ENCODE measurements around the gene MAP4. TPM values are rescaled to one million over a fixed set of nuclear protein-coding genes. Genes with fewer than 3 reads are reported as not detected.

The MAP4 gene
- total RNA-seq, 1 donor from 2014 or later = 138 TPM

- peaks cover 2% of the 10 kb centered on the region for H3K4me1 Mint-ChIP-seq
- peaks cover 2% of the 10 kb centered on the region for H3K36me3 Mint-ChIP-seq (ENCODE audit: low read depth)
- intact Hi-C loops (cut with micrococcal nuclease) = no loop called here
- no peaks in the 10 kb centered on the region for H3K27me3 Mint-ChIP-seq
- H3K9me3 Mint-ChIP-seq = no peaks in the 10 kb centered on the region
- H3K4me3 Mint-ChIP-seq = no peak overlapping the region
- DNase-seq = no peak
- no peak overlapping the region for H3K27ac Mint-ChIP-seq
Measured at GRCh38 chr3:48002787-48003186, 13.4 kb downstream of the MAP4 start.

- intact Hi-C loops (cut with micrococcal nuclease) = no loop called here
- H3K27me3 Mint-ChIP-seq = no peaks in the 10 kb centered on the region
- no peak for DNase-seq
- no peak overlapping the region for H3K27ac Mint-ChIP-seq
- no peaks in the 10 kb centered on the region for H3K9me3 Mint-ChIP-seq
- H3K4me1 Mint-ChIP-seq = peaks cover 2% of the 10 kb centered on the region
- H3K4me3 Mint-ChIP-seq = no peak overlapping the region
- H3K36me3 Mint-ChIP-seq (ENCODE audit: low read depth) = peaks cover 2% of the 10 kb centered on the region
Measured at GRCh38 chr3:48001991-48002390, 14.2 kb downstream of the MAP4 start.

GRCh38 chr3:48000212-48000611, 16.0 kb downstream of the MAP4 start:
- H3K36me3 Mint-ChIP-seq (ENCODE audit: low read depth) = peaks cover 14% of the 10 kb centered on the region
- no peak for DNase-seq
- H3K27me3 Mint-ChIP-seq = no peaks in the 10 kb centered on the region
- intact Hi-C loops (cut with micrococcal nuclease) = no loop called here
- no peaks in the 10 kb centered on the region for H3K9me3 Mint-ChIP-seq
- H3K4me3 Mint-ChIP-seq = no peak overlapping the region
- peaks cover 7% of the 10 kb centered on the region for H3K4me1 Mint-ChIP-seq
- no peak overlapping the region for H3K27ac Mint-ChIP-seq

- Mint-ChIP-seq H3K27me3 (no peaks in the 10 kb centered on the region), H3K4me1 (peaks cover 7% of the 10 kb centered on the region), H3K36me3 (ENCODE audit: low read depth) (peaks cover 15% of the 10 kb centered on the region), H3K9me3 (no peaks in the 10 kb centered on the region), H3K27ac (no peak overlapping the region), H3K4me3 (no peak overlapping the region)
- DNase-seq = no peak
- intact Hi-C loops (cut with micrococcal nuclease) = loop anchor here (10.0 kb wide), 1 partner anchor 102 kb away; no protein-coding TSS in a partner anchor
Measured at GRCh38 chr3:47996440-47996839, 19.8 kb downstream of the MAP4 start.

- H3K27me3 Mint-ChIP-seq = no peaks in the 10 kb centered on the region
- no peak overlapping the region for H3K4me3 Mint-ChIP-seq
- H3K9me3 Mint-ChIP-seq = no peaks in the 10 kb centered on the region
- peaks cover 18% of the 10 kb centered on the region for H3K36me3 Mint-ChIP-seq (ENCODE audit: low read depth)
- H3K4me1 Mint-ChIP-seq = peaks cover 8% of the 10 kb centered on the region
- intact Hi-C loops (cut with micrococcal nuclease) = loop anchor here (10.0 kb wide), 1 partner anchor 99 kb away; no protein-coding TSS in a partner anchor
- DNase-seq = no peak
- no peak overlapping the region for H3K27ac Mint-ChIP-seq
Measured at GRCh38 chr3:47994180-47994579, 22.0 kb downstream of the MAP4 start.

GRCh38 chr3:47991341-47991740, 24.9 kb downstream of the MAP4 start:
- Mint-ChIP-seq H3K36me3 (ENCODE audit: low read depth) (peaks cover 16% of the 10 kb centered on the region), H3K9me3 (no peaks in the 10 kb centered on the region), H3K27me3 (no peaks in the 10 kb centered on the region), H3K4me1 (peaks cover 5% of the 10 kb centered on the region), H3K4me3 (no peak overlapping the region), H3K27ac (no peak overlapping the region)
- no peak for DNase-seq
- intact Hi-C loops (cut with micrococcal nuclease) = loop anchor here (10.0 kb wide), 1 partner anchor 97 kb away; no protein-coding TSS in a partner anchor

- peaks cover 5% of the 10 kb centered on the region for H3K4me1 Mint-ChIP-seq
- DNase-seq = peak; percentile 91
- H3K9me3 Mint-ChIP-seq = no peaks in the 10 kb centered on the region
- H3K4me3 Mint-ChIP-seq = no peak overlapping the region
- H3K27me3 Mint-ChIP-seq = no peaks in the 10 kb centered on the region
- H3K27ac Mint-ChIP-seq = no peak overlapping the region
- peaks cover 14% of the 10 kb centered on the region for H3K36me3 Mint-ChIP-seq (ENCODE audit: low read depth)
- intact Hi-C loops (cut with micrococcal nuclease) = loop anchor here (1.0 to 10.0 kb wide), 5 partner anchors 95 to 468 kb away; no protein-coding TSS in a partner anchor
Measured at GRCh38 chr3:47989981-47990440, 26.2 kb downstream of the MAP4 start.

- H3K27ac Mint-ChIP-seq = no peak overlapping the region
- no peaks in the 10 kb centered on the region for H3K9me3 Mint-ChIP-seq
- no peak for DNase-seq
- H3K36me3 Mint-ChIP-seq (ENCODE audit: low read depth) = peaks cover 9% of the 10 kb centered on the region
- peaks cover 9% of the 10 kb centered on the region for H3K4me1 Mint-ChIP-seq
- no peak overlapping the region for H3K4me3 Mint-ChIP-seq
- no peaks in the 10 kb centered on the region for H3K27me3 Mint-ChIP-seq
- intact Hi-C loops (cut with micrococcal nuclease) = no loop called here
Measured at GRCh38 chr3:47985381-47985780, 30.8 kb downstream of the MAP4 start.

- no peak overlapping the region for H3K27ac Mint-ChIP-seq
- DNase-seq = no peak
- peaks cover 6% of the 10 kb centered on the region for H3K4me1 Mint-ChIP-seq
- no peaks in the 10 kb centered on the region for H3K27me3 Mint-ChIP-seq
- intact Hi-C loops (cut with micrococcal nuclease) = no loop called here
- H3K36me3 Mint-ChIP-seq (ENCODE audit: low read depth) = peaks cover 9% of the 10 kb centered on the region
- H3K4me3 Mint-ChIP-seq = no peak overlapping the region
- no peaks in the 10 kb centered on the region for H3K9me3 Mint-ChIP-seq
Measured at GRCh38 chr3:47984075-47984728, 32.0 kb downstream of the MAP4 start.

- intact Hi-C loops (cut with micrococcal nuclease) = no loop called here
- Mint-ChIP-seq H3K27ac (no peak overlapping the region), H3K4me1 (peaks cover 7% of the 10 kb centered on the region), H3K27me3 (no peaks in the 10 kb centered on the region), H3K9me3 (no peaks in the 10 kb centered on the region), H3K36me3 (ENCODE audit: low read depth) (peaks cover 5% of the 10 kb centered on the region), H3K4me3 (no peak overlapping the region)
- DNase-seq = no peak
Measured at GRCh38 chr3:47980795-47981194, 35.4 kb downstream of the MAP4 start.

GRCh38 chr3:47979070-47979469, 37.1 kb downstream of the MAP4 start:
- no peaks in the 10 kb centered on the region for H3K9me3 Mint-ChIP-seq
- peaks cover 4% of the 10 kb centered on the region for H3K4me1 Mint-ChIP-seq
- intact Hi-C loops (cut with micrococcal nuclease) = no loop called here

GRCh38 chr3:47978386-47978785, 37.8 kb downstream of the MAP4 start:
- Mint-ChIP-seq H3K4me1 (peaks cover 3% of the 10 kb centered on the region), H3K27ac (no peak overlapping the region), H3K27me3 (no peaks in the 10 kb centered on the region), H3K4me3 (no peak overlapping the region), H3K9me3 (no peaks in the 10 kb centered on the region), H3K36me3 (ENCODE audit: low read depth) (peaks cover 4% of the 10 kb centered on the region)
- no peak for DNase-seq
- intact Hi-C loops (cut with micrococcal nuclease) = no loop called here

More at GRCh38 chr3:47979070-47979469, 37.1 kb downstream of the MAP4 start:
- no peak for DNase-seq
- Mint-ChIP-seq H3K27ac (no peak overlapping the region), H3K27me3 (no peaks in the 10 kb centered on the region), H3K4me3 (no peak overlapping the region), H3K36me3 (ENCODE audit: low read depth) (peaks cover 2% of the 10 kb centered on the region)

- H3K4me3 Mint-ChIP-seq = no peak overlapping the region
- H3K9me3 Mint-ChIP-seq = no peaks in the 10 kb centered on the region
- no peak overlapping the region for H3K27ac Mint-ChIP-seq
- H3K36me3 Mint-ChIP-seq (ENCODE audit: low read depth) = peaks cover 7% of the 10 kb centered on the region
- H3K27me3 Mint-ChIP-seq = no peaks in the 10 kb centered on the region
- DNase-seq = no peak
- H3K4me1 Mint-ChIP-seq = peaks cover 5% of the 10 kb centered on the region
- intact Hi-C loops (cut with micrococcal nuclease) = no loop called here
Measured at GRCh38 chr3:47976135-47976732, 40.0 kb downstream of the MAP4 start.

GRCh38 chr3:47974974-47975470, 41.2 kb downstream of the MAP4 start:
- intact Hi-C loops (cut with micrococcal nuclease) = no loop called here
- H3K27ac Mint-ChIP-seq = no peak overlapping the region
- no peaks in the 10 kb centered on the region for H3K27me3 Mint-ChIP-seq
- H3K9me3 Mint-ChIP-seq = no peaks in the 10 kb centered on the region
- peaks cover 7% of the 10 kb centered on the region for H3K36me3 Mint-ChIP-seq (ENCODE audit: low read depth)
- DNase-seq = no peak
- no peak overlapping the region for H3K4me3 Mint-ChIP-seq
- H3K4me1 Mint-ChIP-seq = peaks cover 5% of the 10 kb centered on the region

All from activated CD4-positive, alpha-beta T cell treated with anti-CD3 and anti-CD28 coated beads, Interleukin-2, amount 10 ng/mL, durations not matched to agents 24 days and 14 days (primary cell).